Activated CD8-positive, alpha-beta T cell treated with anti-CD3 and anti-CD28 coated beads for 36 hours (primary cell): ENCODE results near the gene SPECC1. TPM values are rescaled to one million over a fixed set of nuclear protein-coding genes. Genes with fewer than 3 reads are reported as not detected.

ENCODE experiments used
- ATAC-seq: fragments of 200-7000 bp; cut with Tn5 transposase; one replicate; pipeline ENCODE4 v1.10.0; 2021; ENCODE audit warnings: mild to moderate bottlenecking, moderate library complexity
- CTCF ChIA-PET: fragments of 350-600 bp; sonication (Branson Sonifier 250); formaldehyde crosslinking; loops from one replicate; lab custom pipeline; 2021; ENCODE audit warnings: antibody characterized with exemption; lab: Charles Lee
- POLR2A ChIA-PET: fragments of 350-600 bp; sonication (Branson Sonifier 250); formaldehyde crosslinking; loops from one replicate; lab custom pipeline; 2021; ENCODE audit warnings: antibody characterized with exemption; lab: Charles Lee
- DNase-seq: peaks from one replicate; pipeline ENCODE4 v3.0.0-alpha.2; 2020
- H3K27ac Mint-ChIP-seq: one replicate; pipeline ENCODE4 v1.8.0; 2021; ENCODE audit warnings: mild to moderate bottlenecking, mixed read lengths
- H3K27me3 Mint-ChIP-seq: one replicate; pipeline ENCODE4 v1.8.0; 2021; ENCODE audit warnings: mixed read lengths
- H3K36me3 Mint-ChIP-seq: one replicate; pipeline ENCODE4 v1.8.0; 2021; ENCODE audit warnings: low read depth, mixed read lengths
- H3K4me1 Mint-ChIP-seq: one replicate; pipeline ENCODE4 v1.8.0; 2021; ENCODE audit warnings: low read depth, mixed read lengths
- H3K4me3 Mint-ChIP-seq: one replicate; pipeline ENCODE4 v1.8.0; 2021; ENCODE audit warnings: mild to moderate bottlenecking, moderate library complexity, mixed read lengths
- H3K9me3 Mint-ChIP-seq: one replicate; pipeline ENCODE4 v1.8.0; 2021; ENCODE audit warnings: mixed read lengths
- intact Hi-C: fragments of 100-400 bp; cut with micrococcal nuclease; formaldehyde crosslinking; loops from one replicate; pipeline ENCODE4 v1.10.0; 2022
- total RNA-seq, 2 experiments: library from RNA; stranded (reverse); gene quantifications; one replicate each; pipeline ENCODE4 v1.2.3, GENCODE V29; 2021
- TF ChIP-seq, protein P1 (sequence below): fragments of 200-600 bp; IDR thresholded peaks from one replicate; pipeline ENCODE4 v1.8.0; 2022; ENCODE audit warnings: antibody characterized with exemption, mild to moderate bottlenecking

SPECC1 gene
- total RNA-seq, 2 experiments from 2014 or later, result 9.9 to 10.3 TPM

DNA sequence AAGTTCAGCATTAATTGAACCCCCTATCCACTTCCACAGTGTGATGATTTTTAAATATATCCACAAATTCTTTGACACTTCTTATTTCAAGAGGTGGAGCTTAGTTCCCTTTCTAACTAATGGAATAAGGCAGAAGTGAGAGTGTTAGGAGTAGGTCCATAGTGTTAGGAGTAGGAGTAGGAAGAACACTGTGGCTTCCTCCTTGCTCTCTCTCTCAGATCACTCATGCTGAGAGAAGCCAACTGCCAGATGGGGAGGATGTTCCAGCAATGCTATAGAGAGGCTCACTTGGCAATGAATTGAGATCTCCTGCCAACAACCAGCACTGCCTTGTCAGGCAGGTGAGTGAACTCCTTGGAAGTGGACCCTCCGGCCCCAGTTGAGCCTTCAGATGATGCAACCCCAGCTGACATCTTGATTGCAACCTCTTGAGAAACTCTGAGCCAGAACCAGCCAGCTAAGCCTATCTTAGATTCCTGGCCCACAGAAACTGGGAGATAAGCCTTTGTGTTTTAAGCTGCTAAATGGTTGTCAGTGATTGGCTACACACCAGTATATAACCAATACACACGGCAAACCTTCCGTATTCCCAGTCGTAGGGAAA, 44.3 kb downstream of the SPECC1 start:
- Mint-ChIP-seq H3K27ac (no peak overlapping the region), H3K27me3 (peaks cover 2% of the 10 kb centered on the region), H3K4me3 (no peak overlapping the region), H3K36me3 (no peaks in the 10 kb centered on the region), H3K9me3 (no peaks in the 10 kb centered on the region), H3K4me1 (no peaks in the 10 kb centered on the region)
- ATAC-seq (no peak), DNase-seq (no peak)
- CTCF ChIA-PET, result interaction anchor here (0.8 to 0.9 kb wide), 2 partner anchors 10 to 22 kb away, joined by 3 read pairs; no protein-coding TSS in a partner anchor
- intact Hi-C loops, result no loop called here
- POLR2A ChIA-PET, result no interaction called here
- TF ChIP-seq, protein P1, sequence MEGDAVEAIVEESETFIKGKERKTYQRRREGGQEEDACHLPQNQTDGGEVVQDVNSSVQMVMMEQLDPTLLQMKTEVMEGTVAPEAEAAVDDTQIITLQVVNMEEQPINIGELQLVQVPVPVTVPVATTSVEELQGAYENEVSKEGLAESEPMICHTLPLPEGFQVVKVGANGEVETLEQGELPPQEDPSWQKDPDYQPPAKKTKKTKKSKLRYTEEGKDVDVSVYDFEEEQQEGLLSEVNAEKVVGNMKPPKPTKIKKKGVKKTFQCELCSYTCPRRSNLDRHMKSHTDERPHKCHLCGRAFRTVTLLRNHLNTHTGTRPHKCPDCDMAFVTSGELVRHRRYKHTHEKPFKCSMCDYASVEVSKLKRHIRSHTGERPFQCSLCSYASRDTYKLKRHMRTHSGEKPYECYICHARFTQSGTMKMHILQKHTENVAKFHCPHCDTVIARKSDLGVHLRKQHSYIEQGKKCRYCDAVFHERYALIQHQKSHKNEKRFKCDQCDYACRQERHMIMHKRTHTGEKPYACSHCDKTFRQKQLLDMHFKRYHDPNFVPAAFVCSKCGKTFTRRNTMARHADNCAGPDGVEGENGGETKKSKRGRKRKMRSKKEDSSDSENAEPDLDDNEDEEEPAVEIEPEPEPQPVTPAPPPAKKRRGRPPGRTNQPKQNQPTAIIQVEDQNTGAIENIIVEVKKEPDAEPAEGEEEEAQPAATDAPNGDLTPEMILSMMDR, result no peak

DNA sequence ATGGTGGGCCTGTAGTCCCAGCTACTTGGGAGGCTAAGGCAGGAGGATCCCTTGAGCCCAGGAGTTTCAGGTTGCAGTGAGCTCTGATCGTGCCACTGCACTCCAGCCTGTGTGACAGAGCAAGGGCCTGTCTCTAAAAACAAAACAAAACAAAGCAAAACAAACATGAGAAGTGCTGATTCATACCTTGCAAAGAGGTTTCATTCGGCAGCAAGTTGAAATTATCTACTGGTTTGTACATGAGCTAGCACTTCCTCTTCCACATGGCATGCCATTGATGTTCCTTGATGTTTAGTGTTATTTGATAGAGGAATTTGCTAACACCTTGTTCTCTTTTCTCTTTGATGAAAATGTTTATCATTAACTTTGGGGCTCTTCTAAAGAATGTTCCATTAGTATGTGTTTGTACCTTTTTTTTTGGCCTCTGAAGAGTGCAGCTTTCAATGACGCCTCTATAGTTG, 50.6 kb downstream of the SPECC1 start:
- DNase-seq (no peak), ATAC-seq (no peak)
- TF ChIP-seq, protein P1, result no peak
- H3K36me3 Mint-ChIP-seq, result no peaks in the 10 kb centered on the region
- H3K4me1 Mint-ChIP-seq, result peaks cover 12% of the 10 kb centered on the region
- no peak overlapping the region for H3K27ac Mint-ChIP-seq
- intact Hi-C loops, result no loop called here
- no peaks in the 10 kb centered on the region for H3K27me3 Mint-ChIP-seq
- ChIA-PET POLR2A (no interaction called here), CTCF (no interaction called here)
- no peak overlapping the region for H3K4me3 Mint-ChIP-seq
- H3K9me3 Mint-ChIP-seq, result no peaks in the 10 kb centered on the region

DNA sequence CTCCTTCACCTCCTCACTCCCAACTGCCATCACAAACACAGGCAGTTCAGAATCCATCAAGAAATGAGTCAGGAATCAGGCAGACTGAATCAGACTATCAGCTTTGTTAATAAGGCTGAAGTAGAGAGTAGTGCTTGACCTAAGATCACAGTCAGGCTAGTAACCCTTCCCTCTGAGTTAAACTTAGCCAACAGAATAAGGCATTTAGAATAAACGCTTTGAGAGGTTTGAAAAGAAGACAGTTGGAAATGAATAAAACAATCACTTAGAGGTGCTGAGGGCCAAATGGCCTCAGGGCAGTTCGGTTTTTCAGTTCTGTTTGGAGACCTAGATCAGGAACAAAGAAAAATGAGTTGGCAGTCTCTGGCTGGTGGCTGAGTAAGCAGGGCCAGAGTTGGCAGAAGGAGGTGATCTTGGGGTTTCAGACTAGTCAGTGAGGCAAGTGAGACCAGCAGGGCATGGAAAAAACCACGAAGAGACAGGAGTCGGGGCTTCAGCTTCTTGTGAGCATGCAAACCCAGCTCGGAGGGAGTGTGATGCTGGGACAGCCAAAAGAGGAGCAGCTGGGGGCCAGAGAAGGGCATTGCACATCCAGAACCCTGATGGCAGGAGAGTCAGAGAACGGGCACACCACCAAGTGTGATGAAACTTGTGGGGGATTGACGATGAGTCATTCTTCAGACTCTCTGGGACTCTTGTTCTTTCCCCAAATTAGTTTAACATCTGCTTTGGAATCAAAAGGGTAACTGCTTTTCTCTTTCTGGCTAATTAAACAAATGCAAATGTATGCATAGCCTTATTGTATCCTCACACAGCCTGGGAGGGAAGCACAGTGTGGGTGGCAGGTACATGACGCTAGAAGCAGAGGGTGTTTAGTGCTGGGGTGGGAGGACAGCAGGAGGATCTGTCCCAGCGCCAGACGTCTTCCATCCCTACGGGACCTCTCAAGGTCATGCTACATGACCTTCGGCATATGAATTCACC, 54.8 kb downstream of the SPECC1 start:
- no peaks in the 10 kb centered on the region for H3K36me3 Mint-ChIP-seq
- no peaks in the 10 kb centered on the region for H3K27me3 Mint-ChIP-seq
- peak; percentile 71 for ATAC-seq
- TF ChIP-seq, protein P1, result no peak
- ChIA-PET CTCF (interaction anchor here (1.2 to 1.6 kb wide), 2 partner anchors 12 to 70 kb away, joined by 3 read pairs; no protein-coding TSS in a partner anchor), POLR2A (interaction anchor here (0.7 kb wide), 1 partner anchor 21 kb away, joined by 4 read pairs; no protein-coding TSS in a partner anchor)
- intact Hi-C loops, result no loop called here
- H3K4me1 Mint-ChIP-seq, result peaks cover 15% of the 10 kb centered on the region
- H3K4me3 Mint-ChIP-seq, result no peak overlapping the region
- peak; percentile 47 for DNase-seq
- no peaks in the 10 kb centered on the region for H3K9me3 Mint-ChIP-seq
- H3K27ac Mint-ChIP-seq, result peak overlapping the region; percentile 40

DNA sequence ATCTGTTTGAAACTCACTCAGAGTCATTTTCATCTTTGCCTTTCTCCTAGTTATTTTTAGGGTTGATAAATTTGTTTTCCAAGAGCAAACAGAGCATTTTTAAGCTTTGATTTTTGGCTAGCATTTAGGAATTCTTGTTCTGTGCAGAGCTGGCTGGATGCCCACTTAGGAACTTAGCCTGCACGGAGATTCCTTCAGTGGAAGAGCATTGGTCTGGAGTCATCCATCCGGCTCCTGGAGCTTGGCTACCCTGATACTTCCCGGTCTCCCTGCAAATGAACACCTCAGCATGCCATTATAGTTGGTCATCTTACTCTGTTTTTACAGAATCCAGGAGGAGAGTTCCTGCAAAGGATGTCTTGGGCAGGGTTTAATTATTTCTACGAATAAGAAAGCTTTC, 57.1 kb downstream of the SPECC1 start:
- H3K4me3 Mint-ChIP-seq, result no peak overlapping the region
- H3K27ac Mint-ChIP-seq, result no peak overlapping the region
- CTCF ChIA-PET, result interaction anchor here (1.0 to 1.6 kb wide), 2 partner anchors 23 to 73 kb away, joined by 3 to 5 read pairs; no protein-coding TSS in a partner anchor
- POLR2A ChIA-PET, result no interaction called here
- TF ChIP-seq, protein P1, result no peak
- ATAC-seq (no peak), DNase-seq (no peak)
- peaks cover 15% of the 10 kb centered on the region for H3K4me1 Mint-ChIP-seq
- H3K36me3 Mint-ChIP-seq, result no peaks in the 10 kb centered on the region
- intact Hi-C loops, result no loop called here
- no peaks in the 10 kb centered on the region for H3K9me3 Mint-ChIP-seq
- no peaks in the 10 kb centered on the region for H3K27me3 Mint-ChIP-seq
